Activated CD8-positive, alpha-beta memory T cell treated with anti-CD3 and anti-CD28 coated beads, Interleukin-2, amount 50 U/mL, for 48 hours (primary cell): ENCODE results near the gene ANKS1B.
"Not testable (repeated sequence)": the region's sequence is repeated elsewhere in the genome, so short reads cannot be mapped to it uniquely, and the experiment has no call there.

Experiments used
- DNase-seq: peaks from one replicate; pipeline ENCODE4 v3.0.0-alpha.2; 2020

Gene ANKS1B

GRCh38 chr12:99036566-99036965 is 948.2 kb downstream of the ANKS1B start:
- DNase-seq: no peak

DNA sequence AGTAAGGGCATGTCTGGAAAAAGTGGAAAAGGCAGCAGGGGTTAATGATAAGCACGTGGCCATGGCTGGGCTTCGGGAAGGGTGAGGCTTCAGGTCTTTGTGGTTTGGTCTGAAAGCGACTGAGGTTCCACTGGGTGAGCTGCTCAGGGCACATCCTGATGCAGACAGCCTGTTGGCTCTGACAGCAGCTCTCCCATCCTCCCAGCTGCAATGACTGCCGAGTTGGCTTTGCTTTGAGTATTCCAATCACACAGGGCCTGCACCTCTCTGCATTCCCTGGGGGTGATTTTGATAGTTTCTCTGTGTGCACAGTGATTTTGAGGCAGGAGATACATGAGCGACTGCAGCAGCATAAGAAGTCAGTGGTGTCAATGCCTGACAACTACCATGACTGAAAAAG is 948.9 kb downstream of the ANKS1B start:
- DNase-seq: no peak

- DNase-seq: not testable (repeated sequence)
Observed at GRCh38 chr12:99034201-99034600, 950.5 kb downstream of the ANKS1B start.

DNA sequence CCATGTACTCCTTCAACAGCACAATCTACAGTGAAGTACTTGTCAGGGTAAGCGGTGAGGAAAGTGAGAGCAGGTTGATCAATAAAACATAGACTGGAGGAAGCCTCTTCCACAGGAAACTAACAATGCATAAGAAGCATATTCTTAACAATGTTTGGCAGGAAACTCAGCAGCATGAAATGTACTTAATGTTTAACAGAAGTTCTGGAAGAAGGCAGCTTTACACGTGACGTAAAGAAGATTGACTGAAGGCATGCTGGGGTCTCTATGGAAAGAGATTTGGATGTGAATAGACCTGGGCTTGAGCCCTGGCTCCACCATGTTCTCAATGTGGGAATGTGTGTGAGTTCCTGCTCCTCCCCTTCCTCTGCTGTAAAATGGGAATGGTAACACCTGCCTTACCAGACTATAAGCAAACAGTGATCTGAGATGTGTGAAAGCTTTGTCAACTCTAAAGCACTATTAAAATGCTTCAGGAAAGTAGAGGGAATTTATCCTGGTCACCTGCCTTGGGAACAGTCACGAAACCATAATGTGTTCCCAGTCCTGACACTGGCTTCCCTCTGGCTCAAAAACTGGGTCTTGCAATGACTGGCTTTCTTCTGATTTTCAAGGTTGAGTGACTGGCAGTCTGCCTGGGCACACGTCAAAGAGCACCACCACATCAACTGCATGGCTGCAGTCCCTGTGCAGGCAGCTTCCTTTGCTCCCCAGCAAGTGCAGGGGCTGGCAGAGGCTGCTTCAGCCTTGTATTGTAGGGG is 955.0 kb downstream of the ANKS1B start:
- no peak for DNase-seq

- no peak for DNase-seq
Observed at GRCh38 chr12:99027461-99027860, 957.3 kb downstream of the ANKS1B start.

GRCh38 chr12:99027055-99027393 is 957.7 kb downstream of the ANKS1B start:
- no peak for DNase-seq

- no peak for DNase-seq
Observed at GRCh38 chr12:99026332-99027054, 958.2 kb downstream of the ANKS1B start.

GRCh38 chr12:99024870-99025269 is 959.9 kb downstream of the ANKS1B start:
- no peak for DNase-seq

GRCh38 chr12:99024191-99024590 is 960.5 kb downstream of the ANKS1B start:
- DNase-seq: no peak

DNA sequence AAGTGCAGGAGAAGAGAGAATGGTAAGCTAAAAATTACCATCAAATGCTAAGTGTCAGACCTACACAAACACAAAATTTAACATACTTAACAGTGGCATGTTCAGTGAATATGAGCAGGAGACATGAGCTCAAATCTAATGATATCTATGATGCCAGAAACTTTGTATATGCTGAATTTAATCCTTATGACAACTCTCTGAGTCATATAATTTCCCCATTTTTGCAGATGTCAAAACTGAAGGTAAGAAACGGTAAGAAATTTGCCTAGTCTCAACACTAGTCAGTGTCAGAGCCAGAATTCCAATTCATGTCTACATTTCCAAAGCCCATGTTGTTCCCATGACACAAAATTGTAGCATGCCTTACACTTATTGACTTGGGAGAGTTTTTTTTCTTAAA is 963.9 kb downstream of the ANKS1B start:
- DNase-seq: no peak

- DNase-seq: no peak
Observed at GRCh38 chr12:99019798-99020197, 964.9 kb downstream of the ANKS1B start.

GRCh38 chr12:99017971-99018370 is 966.8 kb downstream of the ANKS1B start:
- DNase-seq: no peak

DNA sequence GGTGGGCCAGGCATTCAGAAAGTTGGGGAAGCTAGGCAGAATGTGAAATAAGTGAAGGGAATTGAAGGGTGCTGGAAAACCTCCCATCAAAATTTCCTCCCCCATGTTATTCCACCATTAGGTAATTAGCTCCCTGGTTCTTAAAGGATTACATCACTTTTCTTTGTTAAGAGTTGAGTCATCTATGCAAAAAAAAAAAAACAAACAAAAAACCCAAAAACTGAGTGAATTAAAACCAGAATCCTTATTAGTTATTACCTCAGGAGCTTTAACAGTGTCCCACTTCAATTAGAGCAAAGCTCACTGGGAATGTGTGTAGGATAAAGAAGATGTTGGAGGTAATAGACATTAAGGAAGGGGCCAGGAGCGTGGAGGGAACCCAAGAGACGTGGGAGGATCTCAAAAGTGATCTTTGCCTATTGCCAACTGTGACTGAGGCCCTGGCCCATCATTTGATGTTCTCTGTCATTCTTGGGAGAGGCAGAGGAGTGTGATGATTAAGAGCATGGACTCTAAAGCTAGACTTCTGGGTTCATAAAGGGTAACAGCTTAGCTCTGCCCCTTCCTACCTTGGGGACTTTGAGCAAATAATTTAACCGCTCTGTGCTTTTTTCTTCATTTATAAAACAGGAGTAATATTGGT is 975.0 kb downstream of the ANKS1B start:
- DNase-seq: no peak

DNA sequence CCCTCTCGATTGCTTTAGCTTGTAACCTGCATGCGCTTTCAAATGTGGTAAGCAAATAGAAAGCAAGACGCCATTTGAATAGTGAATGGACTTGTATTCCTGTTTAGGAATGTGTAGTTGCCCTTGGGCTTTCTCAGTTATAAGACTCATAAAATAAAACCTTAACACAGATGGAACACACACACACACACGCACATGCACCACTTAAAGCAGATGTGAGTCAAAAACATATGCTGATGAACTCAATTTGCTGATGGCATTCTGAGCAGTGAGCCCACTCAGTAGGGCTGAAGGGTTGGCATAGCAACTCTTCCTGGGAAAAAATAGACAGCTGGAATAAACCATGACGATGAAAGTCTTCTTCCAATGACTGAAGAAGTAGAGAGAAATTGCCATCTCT is 979.1 kb downstream of the ANKS1B start:
- DNase-seq: no peak

GRCh38 chr12:99004799-99005466 is 979.8 kb downstream of the ANKS1B start:
- DNase-seq: no peak

GRCh38 chr12:99002731-99003130 is 982.0 kb downstream of the ANKS1B start:
- DNase-seq: no peak

DNA sequence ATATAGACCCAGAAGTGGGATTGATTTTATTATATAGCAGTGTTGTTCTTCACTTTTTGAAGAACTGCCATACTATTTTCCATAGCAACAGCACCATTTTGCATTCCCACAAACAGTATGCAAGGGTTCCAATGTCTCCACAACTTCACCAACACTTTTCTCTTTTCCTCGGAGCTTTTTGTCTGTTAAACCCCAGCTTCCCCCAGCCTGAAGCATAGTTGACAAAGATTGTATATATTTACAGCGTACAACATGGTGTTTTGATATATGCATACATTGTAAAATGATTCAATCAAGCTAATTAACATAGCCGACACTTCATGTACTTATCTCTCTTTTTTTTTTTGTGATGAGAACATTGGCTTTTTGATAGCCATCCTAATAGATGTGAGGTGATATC is 982.6 kb downstream of the ANKS1B start:
- no peak for DNase-seq

- DNase-seq: no peak
Observed at GRCh38 chr12:98999559-98999958, 985.2 kb downstream of the ANKS1B start.

- DNase-seq: no peak
Observed at GRCh38 chr12:98998697-98999299, 985.9 kb downstream of the ANKS1B start.

- DNase-seq: no peak
Observed at GRCh38 chr12:98997899-98998298, 986.8 kb downstream of the ANKS1B start.

- DNase-seq: no peak
Observed at GRCh38 chr12:98990648-98991047, 994.1 kb downstream of the ANKS1B start.

- no peak for DNase-seq
Observed at GRCh38 chr12:98985156-98985555, 999.6 kb downstream of the ANKS1B start.

DNA sequence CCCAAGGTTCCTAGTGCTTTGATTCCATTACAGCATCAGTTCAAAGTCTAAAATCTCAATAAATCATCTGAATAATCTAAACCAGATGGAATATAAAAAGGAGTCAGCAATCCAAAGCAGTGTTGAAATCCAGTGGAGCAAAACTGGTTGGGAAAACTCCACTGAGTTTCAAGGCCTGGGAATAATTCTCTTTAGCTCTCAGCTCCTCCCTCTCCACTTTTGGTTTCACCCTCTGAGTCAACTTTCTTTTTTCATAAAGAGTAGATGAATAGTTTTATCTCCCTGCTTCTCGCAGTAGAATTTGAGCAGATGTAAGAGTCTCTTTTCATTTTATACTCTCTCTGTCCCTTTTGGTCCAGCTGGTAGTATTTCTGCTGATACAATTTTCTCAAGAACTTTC is 1001.1 kb downstream of the ANKS1B start:
- no peak for DNase-seq
